CD14-positive monocyte (primary cell): ENCODE measurements around the gene NHERF1. TPM values are rescaled to one million over a fixed set of nuclear protein-coding genes. Genes with fewer than 3 reads are reported as not detected.

ENCODE experiments used
- DNase-seq, 3 donors: peaks; one replicate each; pipeline ENCODE4 v3.0.0-alpha.2; 2011 to 2022
- H2AFZ ChIP-seq: 2 replicates; pipeline ENCODE4 v1.6.0; 2012; ENCODE audit warnings: mild to moderate bottlenecking, low read depth, low read length, inconsistent platforms; ENCODE audit not compliant: insufficient read depth, poor library complexity, severe bottlenecking
- H3K27ac ChIP-seq, 2 donors: 1 replicate in 1 of 2; 2 replicates in 1 of 2; pipeline ENCODE4 v1.5.1; 2012 to 2013; ENCODE audit warnings: low read length in 2 of 2, control low read depth in 1 of 2, inconsistent platforms in 1 of 2, low read depth in 1 of 2, mild to moderate bottlenecking in 1 of 2
- H3K27me3 ChIP-seq, 2 donors: one replicate each; pipeline versions ENCODE4 v1.6.0 to v1.6.1; 2011 to 2013; ENCODE audit warnings: low read length in 2 of 2; ENCODE audit not compliant: control insufficient read depth in 2 of 2, insufficient read depth in 2 of 2
- H3K36me3 ChIP-seq, 2 donors: replicated peaks in 1 of 2; 1 replicate in 1 of 2; 2 replicates in 1 of 2; pipeline versions ENCODE4 v1.5.1 to v1.6.1; 2012 to 2013; ENCODE audit warnings: low read length in 2 of 2, control low read depth in 1 of 2, inconsistent platforms in 1 of 2, mild to moderate bottlenecking in 1 of 2; ENCODE audit not compliant: insufficient read depth in 2 of 2, control insufficient read depth in 1 of 2
- H3K4me1 ChIP-seq, 2 donors: 1 replicate in 1 of 2; 2 replicates in 1 of 2; pipeline versions ENCODE4 v1.5.1 to v1.6.1; 2012 to 2013; ENCODE audit warnings: low read length in 2 of 2, control low read depth in 1 of 2, inconsistent platforms in 1 of 2, mild to moderate bottlenecking in 1 of 2, moderate library complexity in 1 of 2; ENCODE audit not compliant: insufficient read depth in 2 of 2, control insufficient read depth in 1 of 2
- H3K4me2 ChIP-seq: replicated peaks from 2 replicates; pipeline ENCODE3; 2012; ENCODE audit warnings: low read length, moderate library complexity, mild to moderate bottlenecking; ENCODE audit not compliant: poor library complexity, severe bottlenecking; ENCODE audit errors: extremely low read depth
- H3K4me3 ChIP-seq, 3 experiments: fragments of 200-600 bp in 1 of 3; sonication (generic) in 1 of 3; replicated peaks in 1 of 3; 1 replicate in 2 of 3; 2 replicates in 1 of 3; pipeline ENCODE4 v1.5.1; 2011 to 2013; ENCODE audit warnings: low read length in 3 of 3, mild to moderate bottlenecking in 3 of 3, control low read depth in 2 of 3, low read depth in 2 of 3, inconsistent platforms in 1 of 3, moderate library complexity in 1 of 3
- H3K79me2 ChIP-seq: 2 replicates; pipeline ENCODE4 v1.6.0; 2012; ENCODE audit warnings: mild to moderate bottlenecking, control low read depth, inconsistent platforms, low read length, moderate library complexity; ENCODE audit not compliant: insufficient read depth
- H3K9ac ChIP-seq: 2 replicates; pipeline ENCODE4 v1.6.0; 2017; ENCODE audit warnings: low read length, mild to moderate bottlenecking; ENCODE audit not compliant: insufficient read depth, poor library complexity, severe bottlenecking
- H3K9me3 ChIP-seq, 2 donors: replicated peaks in 1 of 2; 1 replicate in 1 of 2; 2 replicates in 1 of 2; pipeline versions ENCODE4 v1.5.1 to v1.6.1; 2012 to 2013; ENCODE audit warnings: low read length in 2 of 2, control low read depth in 1 of 2; ENCODE audit not compliant: control insufficient read depth in 1 of 2, insufficient read depth in 1 of 2
- H4K20me1 ChIP-seq: 2 replicates; pipeline ENCODE4 v1.6.0; 2012; ENCODE audit warnings: mild to moderate bottlenecking, low read length, control low read depth, moderate library complexity; ENCODE audit not compliant: insufficient read depth
- H3K27ac Mint-ChIP-seq, 7 donors: one replicate each; pipeline ENCODE4 v1.8.0; 2020; ENCODE audit warnings: mild to moderate bottlenecking in 7 of 7, mixed read lengths in 7 of 7, moderate library complexity in 6 of 7, inconsistent platforms in 2 of 7
- H3K27me3 Mint-ChIP-seq, 3 donors: one replicate each; pipeline ENCODE4 v1.8.0; 2021 to 2022; ENCODE audit warnings: low read depth in 3 of 3, mild to moderate bottlenecking in 3 of 3, mixed read lengths in 3 of 3, moderate library complexity in 3 of 3, inconsistent platforms in 1 of 3
- H3K36me3 Mint-ChIP-seq, 2 donors: one replicate each; pipeline ENCODE4 v1.8.0; 2020; ENCODE audit warnings: mixed read lengths in 2 of 2, inconsistent platforms in 1 of 2, mild to moderate bottlenecking in 1 of 2
- H3K4me1 Mint-ChIP-seq: one replicate; pipeline ENCODE4 v1.8.0; 2020; ENCODE audit warnings: mild to moderate bottlenecking, mixed read lengths
- H3K4me3 Mint-ChIP-seq, 2 donors: one replicate each; pipeline ENCODE4 v1.8.0; 2020; ENCODE audit warnings: mild to moderate bottlenecking in 2 of 2, mixed read lengths in 2 of 2, moderate library complexity in 1 of 2
- H3K9me3 Mint-ChIP-seq, 7 donors: one replicate each; pipeline ENCODE4 v1.8.0; 2020 to 2022; ENCODE audit warnings: mixed read lengths in 7 of 7, mild to moderate bottlenecking in 6 of 7, moderate library complexity in 6 of 7, inconsistent platforms in 2 of 7
- WGBS: methylation state at CpG from one replicate; pipeline ENCODE4 v1.1.5; 2013; ENCODE audit warnings: missing lambda C conversion rate; ENCODE audit not compliant: insufficient coverage; 5-methylcytosine and 5-hydroxymethylcytosine counted together
- intact Hi-C, 2 donors: fragments of 100-400 bp; cut with micrococcal nuclease; formaldehyde crosslinking; loops; one replicate each; pipeline versions ENCODE4 v1.15.0 to v1.15.1; 2023
- polyA plus RNA-seq, 3 donors: library from polyadenylated mRNA; depleted of rRNA in 1 of 3; unstranded in 2 of 3; stranded (reverse) in 1 of 3; fragments of 300-500 nt in 2 of 3; fragments of >200 nt in 1 of 3; fragmentation: Illumina TruSeq in 2 of 3; gene quantifications; 1 replicate in 2 of 3; 2 replicates in 1 of 3; pipeline ENCODE4 v1.2.3, GENCODE V29; 2012 to 2021
- TF ChIP-seq, protein P1 (sequence below): fragments of 200-600 bp; IDR thresholded peaks from one replicate; pipeline ENCODE4 v1.8.0; 2022; ENCODE audit warnings: antibody characterized with exemption, mild to moderate bottlenecking

The NHERF1 gene
- polyA plus RNA-seq, 3 donors: 79.5 to 149 (median 131) TPM

DNA sequence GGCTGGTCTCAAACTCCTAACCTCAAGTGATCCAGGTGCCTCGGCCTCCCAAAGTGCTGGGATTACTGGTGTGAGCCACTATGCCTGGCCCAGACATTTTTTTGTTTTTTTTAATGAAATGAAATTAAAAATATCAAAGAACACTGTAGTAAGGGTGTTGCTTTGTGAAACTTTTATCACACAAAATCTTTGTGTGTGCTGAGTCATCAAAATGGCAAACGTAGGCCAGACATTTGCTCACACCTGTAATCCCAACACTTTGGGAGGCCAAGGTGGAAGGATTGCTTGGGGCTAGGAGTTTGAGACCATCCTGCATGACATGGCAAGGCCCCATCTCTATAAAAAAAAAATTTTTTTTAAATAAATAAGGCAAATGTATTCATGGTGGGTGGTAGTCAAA, 18.0 kb downstream of the NHERF1 start:
- H3K4me3 Mint-ChIP-seq: no peak overlapping the region
- intact Hi-C loops: no loop called here
- no peak overlapping the region for H3K27ac Mint-ChIP-seq
- Histone ChIP-seq H3K9ac (no peak overlapping the region), H3K27ac (no peak overlapping the region), H3K4me1 (peaks cover 0 to 9% of the 10 kb centered on the region in 2 donors), H3K4me2 (no peak overlapping the region), H3K27me3 (no peaks in the 10 kb centered on the region), H2AFZ (no peak overlapping the region), H3K4me3 (no peak overlapping the region), H4K20me1 (peaks cover 97% of the 10 kb centered on the region), H3K79me2 (peaks cover 42% of the 10 kb centered on the region), H3K36me3 (peaks cover 65 to 95% of the 10 kb centered on the region in 2 donors), H3K9me3 (no peaks in the 10 kb centered on the region)
- H3K36me3 Mint-ChIP-seq: peaks cover 63 to 90% of the 10 kb centered on the region in 2 donors
- H3K9me3 Mint-ChIP-seq: peaks cover 0 to 2% (median 0%) of the 10 kb centered on the region in 7 donors
- H3K4me1 Mint-ChIP-seq: peaks cover 16% of the 10 kb centered on the region
- peaks cover 0 to 2% (median 2%) of the 10 kb centered on the region in 3 donors for H3K27me3 Mint-ChIP-seq
- TF ChIP-seq, protein P1, sequence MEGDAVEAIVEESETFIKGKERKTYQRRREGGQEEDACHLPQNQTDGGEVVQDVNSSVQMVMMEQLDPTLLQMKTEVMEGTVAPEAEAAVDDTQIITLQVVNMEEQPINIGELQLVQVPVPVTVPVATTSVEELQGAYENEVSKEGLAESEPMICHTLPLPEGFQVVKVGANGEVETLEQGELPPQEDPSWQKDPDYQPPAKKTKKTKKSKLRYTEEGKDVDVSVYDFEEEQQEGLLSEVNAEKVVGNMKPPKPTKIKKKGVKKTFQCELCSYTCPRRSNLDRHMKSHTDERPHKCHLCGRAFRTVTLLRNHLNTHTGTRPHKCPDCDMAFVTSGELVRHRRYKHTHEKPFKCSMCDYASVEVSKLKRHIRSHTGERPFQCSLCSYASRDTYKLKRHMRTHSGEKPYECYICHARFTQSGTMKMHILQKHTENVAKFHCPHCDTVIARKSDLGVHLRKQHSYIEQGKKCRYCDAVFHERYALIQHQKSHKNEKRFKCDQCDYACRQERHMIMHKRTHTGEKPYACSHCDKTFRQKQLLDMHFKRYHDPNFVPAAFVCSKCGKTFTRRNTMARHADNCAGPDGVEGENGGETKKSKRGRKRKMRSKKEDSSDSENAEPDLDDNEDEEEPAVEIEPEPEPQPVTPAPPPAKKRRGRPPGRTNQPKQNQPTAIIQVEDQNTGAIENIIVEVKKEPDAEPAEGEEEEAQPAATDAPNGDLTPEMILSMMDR: no peak
- DNase-seq: no peak
- WGBS: no CpG with 5 or more reads among the region's 2 CpGs

DNA sequence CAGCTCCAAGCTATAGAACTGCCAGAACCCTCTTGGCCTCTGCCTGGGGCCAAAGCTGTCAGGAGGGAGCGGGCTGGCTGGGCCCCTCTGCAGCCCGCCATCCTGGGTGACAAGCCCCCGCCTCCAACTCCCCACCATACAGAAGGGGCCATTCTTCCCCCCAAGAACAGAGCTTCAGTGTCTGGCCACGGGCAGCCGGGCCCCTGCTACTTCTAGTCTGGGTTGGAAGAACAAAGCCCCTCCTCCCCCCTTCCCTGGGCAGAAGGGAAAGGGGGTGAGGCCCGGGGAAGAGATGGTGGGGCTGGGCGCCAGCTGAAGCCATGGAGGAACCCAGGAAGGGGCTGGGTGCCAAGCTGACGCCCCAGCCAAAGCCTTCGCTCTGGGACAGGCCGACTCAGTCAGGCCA, 18.7 kb downstream of the NHERF1 start:
- Mint-ChIP-seq H3K36me3 (peaks cover 70 to 91% of the 10 kb centered on the region in 2 donors), H3K4me1 (peaks cover 15% of the 10 kb centered on the region), H3K27ac (peak overlapping the region in 1 of 7 donors; percentile 61), H3K4me3 (no peak overlapping the region), H3K27me3 (peaks cover 0 to 2% (median 2%) of the 10 kb centered on the region in 3 donors), H3K9me3 (peaks cover 0 to 2% (median 0%) of the 10 kb centered on the region in 7 donors)
- Histone ChIP-seq H3K36me3 (peaks cover 68 to 95% of the 10 kb centered on the region in 2 donors), H3K79me2 (peaks cover 35% of the 10 kb centered on the region), H3K27me3 (no peaks in the 10 kb centered on the region), H4K20me1 (peaks cover 97% of the 10 kb centered on the region), H3K4me3 (no peak overlapping the region), H2AFZ (no peak overlapping the region), H3K9me3 (no peaks in the 10 kb centered on the region), H3K27ac (no peak overlapping the region), H3K9ac (no peak overlapping the region), H3K4me2 (no peak overlapping the region), H3K4me1 (peaks cover 0 to 9% of the 10 kb centered on the region in 2 donors)
- intact Hi-C loops: no loop called here
- WGBS: 59% methylated on average over 6 of the region's 10 CpGs
- no peak for DNase-seq
- TF ChIP-seq, protein P1: no peak
